ENCODE data around the gene CAMK2D.

The CAMK2D gene

DNA sequence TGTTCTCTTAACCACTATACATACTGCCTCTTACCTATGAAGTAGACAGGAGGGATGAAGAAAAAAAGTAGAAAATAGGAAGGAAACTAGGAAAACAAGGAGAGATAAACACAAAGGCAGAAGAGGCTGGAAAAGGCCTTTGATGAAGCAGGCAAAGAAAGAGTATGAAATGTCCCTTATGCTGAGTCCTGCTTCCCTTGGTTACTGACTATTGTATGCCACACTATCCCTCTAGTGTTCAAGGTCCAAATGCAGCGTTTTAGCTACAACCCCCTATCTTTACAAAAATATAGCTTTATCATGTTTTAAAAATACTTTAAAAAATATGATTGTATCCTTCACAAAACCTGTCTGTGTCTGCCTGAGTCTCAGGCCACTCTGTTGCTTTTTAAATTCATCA lies 233.1 kb downstream of the CAMK2D start:
- no peak for DNase-seq (ENCODE audit: low read depth)
- no peak overlapping the region for H3K4me3 ChIP-seq (ENCODE audit: low read depth, low read length)
- TF ChIP-seq, protein P1, sequence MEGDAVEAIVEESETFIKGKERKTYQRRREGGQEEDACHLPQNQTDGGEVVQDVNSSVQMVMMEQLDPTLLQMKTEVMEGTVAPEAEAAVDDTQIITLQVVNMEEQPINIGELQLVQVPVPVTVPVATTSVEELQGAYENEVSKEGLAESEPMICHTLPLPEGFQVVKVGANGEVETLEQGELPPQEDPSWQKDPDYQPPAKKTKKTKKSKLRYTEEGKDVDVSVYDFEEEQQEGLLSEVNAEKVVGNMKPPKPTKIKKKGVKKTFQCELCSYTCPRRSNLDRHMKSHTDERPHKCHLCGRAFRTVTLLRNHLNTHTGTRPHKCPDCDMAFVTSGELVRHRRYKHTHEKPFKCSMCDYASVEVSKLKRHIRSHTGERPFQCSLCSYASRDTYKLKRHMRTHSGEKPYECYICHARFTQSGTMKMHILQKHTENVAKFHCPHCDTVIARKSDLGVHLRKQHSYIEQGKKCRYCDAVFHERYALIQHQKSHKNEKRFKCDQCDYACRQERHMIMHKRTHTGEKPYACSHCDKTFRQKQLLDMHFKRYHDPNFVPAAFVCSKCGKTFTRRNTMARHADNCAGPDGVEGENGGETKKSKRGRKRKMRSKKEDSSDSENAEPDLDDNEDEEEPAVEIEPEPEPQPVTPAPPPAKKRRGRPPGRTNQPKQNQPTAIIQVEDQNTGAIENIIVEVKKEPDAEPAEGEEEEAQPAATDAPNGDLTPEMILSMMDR (conservative IDR thresholded peaks at IDR 0.05; ENCODE audit: low read depth, low read length) = no peak

DNA sequence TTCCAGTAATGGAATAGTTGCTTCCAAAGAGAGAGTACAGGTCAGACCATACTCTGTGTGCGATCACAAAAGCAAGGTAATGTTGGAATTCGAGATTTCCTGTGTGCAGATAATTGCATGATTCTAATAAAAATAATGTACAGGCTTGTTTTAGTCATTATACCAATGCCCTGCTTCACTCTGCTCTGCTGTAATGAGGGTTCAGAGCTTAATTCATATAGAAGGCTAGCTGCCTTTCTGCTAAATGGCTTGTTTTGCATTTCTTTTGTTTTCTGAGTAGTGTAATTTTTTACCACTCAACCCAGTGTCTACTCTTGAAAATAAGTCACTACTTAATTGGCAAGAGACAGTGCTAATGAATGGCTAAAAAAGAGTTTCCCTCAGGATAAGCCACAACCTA lies 236.0 kb downstream of the CAMK2D start:
- TF ChIP-seq, protein P1 (conservative IDR thresholded peaks at IDR 0.05; ENCODE audit: low read depth, low read length) = no peak
- DNase-seq (ENCODE audit: low read depth) = no peak
- H3K4me3 ChIP-seq (ENCODE audit: low read depth, low read length) = no peak overlapping the region

DNA sequence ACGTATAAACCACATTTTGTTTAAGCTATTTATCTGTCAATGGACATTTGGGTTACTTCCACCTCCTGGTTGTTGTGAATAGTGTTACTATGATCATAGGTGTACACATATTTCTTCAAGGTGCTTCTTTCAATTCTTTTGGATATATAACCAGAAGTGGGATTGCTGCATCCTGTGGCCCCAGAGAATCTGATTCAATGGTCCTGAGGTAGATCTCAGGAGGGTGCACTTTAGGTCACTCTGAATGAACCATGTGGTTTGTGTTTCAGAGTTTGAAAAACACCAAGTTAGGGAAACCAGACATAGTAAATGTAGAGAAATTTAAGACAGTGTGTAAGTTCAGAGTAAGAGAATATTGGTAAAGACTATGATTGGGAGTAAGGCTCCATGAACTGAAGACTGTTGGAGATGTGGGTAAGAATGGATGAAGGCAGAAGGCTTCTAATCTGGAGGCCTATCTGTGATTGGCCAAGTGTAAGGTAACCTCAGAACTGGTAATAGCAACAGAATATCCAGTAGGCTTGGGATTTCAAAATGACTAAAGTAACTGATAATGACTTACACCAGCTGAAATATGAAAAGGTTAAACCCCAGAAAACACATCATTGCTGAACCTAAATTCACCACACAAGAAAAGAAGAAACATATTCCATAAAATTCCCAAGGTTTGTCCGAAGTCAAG lies 236.9 kb downstream of the CAMK2D start:
- DNase-seq (ENCODE audit: low read depth) = no peak
- no peak overlapping the region for H3K4me3 ChIP-seq (ENCODE audit: low read depth, low read length)
- TF ChIP-seq, protein P1 (conservative IDR thresholded peaks at IDR 0.05; ENCODE audit: low read depth, low read length) = no peak

DNA sequence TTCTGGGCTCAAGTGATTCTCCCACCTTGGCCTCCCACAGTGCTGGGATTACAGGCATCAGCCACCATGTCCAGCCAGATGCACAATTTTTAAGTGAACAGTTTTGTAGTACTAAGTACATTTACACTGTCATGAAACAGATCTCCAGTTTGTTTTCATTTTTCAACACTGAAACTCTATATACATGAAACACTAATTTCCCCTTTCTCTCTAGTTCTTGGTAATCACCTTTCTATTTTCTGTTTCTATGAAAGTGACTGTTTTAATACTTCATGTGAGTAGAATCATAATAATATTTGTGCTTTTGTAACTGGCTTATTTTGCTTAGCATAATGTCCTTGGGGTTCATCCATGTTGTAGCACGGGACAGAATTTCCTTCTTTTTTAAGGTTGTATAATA lies 237.4 kb downstream of the CAMK2D start:
- TF ChIP-seq, protein P1 (conservative IDR thresholded peaks at IDR 0.05; ENCODE audit: low read depth, low read length) = no peak
- DNase-seq (ENCODE audit: low read depth) = no peak
- no peak overlapping the region for H3K4me3 ChIP-seq (ENCODE audit: low read depth, low read length)

DNA sequence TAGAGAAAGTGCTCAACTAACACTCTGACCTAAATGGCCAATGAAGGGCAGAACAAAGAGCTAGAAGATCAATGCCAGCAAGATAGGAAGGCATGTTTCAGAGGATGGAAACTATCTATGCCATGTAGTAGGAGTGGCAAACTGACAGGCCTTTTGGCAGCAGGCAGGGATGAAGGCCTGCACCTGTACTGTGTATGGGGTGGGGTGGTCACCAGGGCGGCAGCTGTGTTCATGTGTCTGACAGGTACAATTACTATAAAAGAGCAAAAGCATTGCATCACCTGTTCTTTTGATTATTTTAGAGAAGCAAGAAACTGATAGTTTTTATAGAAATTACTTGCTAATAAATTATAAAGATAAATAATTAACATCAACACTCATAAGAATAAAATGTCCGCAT lies 239.1 kb downstream of the CAMK2D start:
- TF ChIP-seq, protein P1 (conservative IDR thresholded peaks at IDR 0.05; ENCODE audit: low read depth, low read length) = no peak
- no peak overlapping the region for H3K4me3 ChIP-seq (ENCODE audit: low read depth, low read length)
- DNase-seq (ENCODE audit: low read depth) = no peak

DNA sequence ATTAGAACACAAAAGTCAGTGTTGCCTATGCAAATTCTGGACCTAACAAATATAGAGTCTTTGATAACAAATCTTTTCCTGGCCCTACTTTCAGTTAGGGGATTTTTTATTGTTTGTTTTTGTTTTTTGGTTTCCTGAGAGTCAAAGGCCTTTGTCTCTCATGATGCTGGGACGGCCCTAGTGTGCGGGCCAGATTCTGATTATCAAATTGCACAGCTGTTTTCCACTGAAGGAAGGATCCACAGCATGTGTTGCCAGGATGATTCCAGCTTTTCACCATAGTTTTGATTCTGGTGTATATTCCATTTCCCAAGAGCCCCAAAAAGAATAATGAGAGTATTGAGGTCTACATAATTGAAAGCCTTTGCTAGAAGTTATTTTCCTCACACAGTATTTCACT lies 248.2 kb downstream of the CAMK2D start:
- TF ChIP-seq, protein P1 (conservative IDR thresholded peaks at IDR 0.05; ENCODE audit: low read depth, low read length) = no peak
- DNase-seq (ENCODE audit: low read depth) = no peak
- H3K4me3 ChIP-seq (ENCODE audit: low read depth, low read length) = no peak overlapping the region

DNA sequence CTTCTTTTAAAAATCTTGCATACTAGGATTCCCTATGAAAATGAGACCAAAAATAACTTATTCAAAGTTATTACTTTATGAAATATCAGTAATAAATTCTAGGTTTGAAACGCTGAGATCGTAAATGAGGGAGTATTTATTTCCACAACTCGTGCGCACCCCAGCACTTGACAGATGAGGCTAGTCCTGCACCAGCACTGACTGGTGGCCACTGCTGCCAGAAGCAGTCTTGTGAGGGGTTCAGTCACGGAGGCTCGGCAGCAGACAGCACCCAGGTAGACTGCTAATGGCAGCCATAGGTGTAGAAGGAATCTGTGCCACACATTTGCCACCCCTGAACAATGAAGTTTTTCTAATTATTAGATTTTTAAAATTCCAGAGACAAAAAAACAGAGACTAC lies 248.7 kb downstream of the CAMK2D start:
- TF ChIP-seq, protein P1 (conservative IDR thresholded peaks at IDR 0.05; ENCODE audit: low read depth, low read length) = no peak
- no peak overlapping the region for H3K4me3 ChIP-seq (ENCODE audit: low read depth, low read length)
- no peak for DNase-seq (ENCODE audit: low read depth)
